ENCODE data around the gene ZNF544.

The ZNF544 gene

GRCh38 chr19:58228585-58229254 lies at the start of gene ZNF544:
ZNF544 (plus strand) TSS chr19:58228914; CDS start chr19:58244024, 15,110 bp downstream.
- DNase-seq (ENCODE audit: low read depth): peak; percentile 33
- peak within 1 kb of the TSS; percentile 83 for H3K4me3 ChIP-seq (ENCODE audit: low read length)
- peak; percentile 19 for TF ChIP-seq CTCF (conservative IDR thresholded peaks at IDR 0.05; ENCODE audit: low read depth, low read length)

GRCh38 chr19:58181902-58182576 lies 46.7 kb upstream of the ZNF544 start:
- TF ChIP-seq CTCF (conservative IDR thresholded peaks at IDR 0.05; ENCODE audit: low read depth, low read length): peak; percentile 49
- no peak for DNase-seq (ENCODE audit: low read depth)
- no peak overlapping the region for H3K4me3 ChIP-seq (ENCODE audit: low read length)

- no peak for DNase-seq (ENCODE audit: low read depth)
- peak overlapping the region; percentile 81 for H3K4me3 ChIP-seq (ENCODE audit: low read length)
These were observed 46.1 kb upstream of the ZNF544 start for GRCh38 chr19:58182577-58182988.

GRCh38 chr19:58182989-58183816 lies 45.5 kb upstream of the ZNF544 start, which contains the start of gene ZNF274:
ZNF274 (plus strand) TSS chr19:58183061; CDS start chr19:58183966, 905 bp downstream.
- TF ChIP-seq CTCF (conservative IDR thresholded peaks at IDR 0.05; ENCODE audit: low read depth, low read length): no peak
- peak; percentile 68 for DNase-seq (ENCODE audit: low read depth)

More at GRCh38 chr19:58182577-58182988, 46.1 kb upstream of the ZNF544 start:
- no peak for TF ChIP-seq CTCF (conservative IDR thresholded peaks at IDR 0.05; ENCODE audit: low read depth, low read length)

GRCh38 chr19:58183817-58184215 lies 44.9 kb upstream of the ZNF544 start:
- TF ChIP-seq CTCF (conservative IDR thresholded peaks at IDR 0.05; ENCODE audit: low read depth, low read length): no peak
- DNase-seq (ENCODE audit: low read depth): no peak
- H3K4me3 ChIP-seq (ENCODE audit: low read length): peak overlapping the region; percentile 81

More at GRCh38 chr19:58182989-58183816, 45.5 kb upstream of the ZNF544 start, which contains the start of gene ZNF274:
- peak within 1 kb of the TSS; percentile 81 for H3K4me3 ChIP-seq (ENCODE audit: low read length)

GRCh38 chr19:58196901-58197616 lies 31.7 kb upstream of the ZNF544 start:
- H3K4me3 ChIP-seq (ENCODE audit: low read length): no peak overlapping the region
- no peak for DNase-seq (ENCODE audit: low read depth)

More at GRCh38 chr19:58196901-58197616, 31.7 kb upstream of the ZNF544 start:
- TF ChIP-seq CTCF (conservative IDR thresholded peaks at IDR 0.05; ENCODE audit: low read depth, low read length): no peak

Data from retinal pigment epithelial cell (primary cell).